Naive thymus-derived CD4-positive, alpha-beta T cell (primary cell): ENCODE measurements around the gene NDUFV3. TPM values are rescaled to one million over a fixed set of nuclear protein-coding genes. Genes with fewer than 3 reads are reported as not detected.

Source experiments
- ATAC-seq: fragments of 150-1000 bp; cut with Tn5 transposase; 2 replicates; pipeline ENCODE4 v1.10.0; 2021; ENCODE audit warnings: mild to moderate bottlenecking, moderate library complexity
- CTCF ChIA-PET: fragments of 350-600 bp; sonication (Branson Sonifier 250); formaldehyde crosslinking; loops from one replicate; lab custom pipeline; 2021; ENCODE audit warnings: antibody characterized with exemption; lab: Charles Lee
- POLR2A ChIA-PET: fragments of 350-600 bp; sonication (Branson Sonifier 250); formaldehyde crosslinking; loops from one replicate; lab custom pipeline; 2021; ENCODE audit warnings: antibody characterized with exemption, inconsistent platforms; lab: Charles Lee
- DNase-seq, 9 donors: peaks; one replicate each; pipeline versions ENCODE4 v3.0.0 to v3.0.0-alpha.2; 2020 to 2022; ENCODE audit warnings: mixed read lengths in 1 of 9
- H3K27ac ChIP-seq: one replicate; pipeline ENCODE4 v1.7.0; 2013; ENCODE audit warnings: mild to moderate bottlenecking, low read depth, low read length, moderate library complexity
- H3K27me3 ChIP-seq, 2 donors: one replicate each; pipeline ENCODE4 v1.7.0; 2013; ENCODE audit warnings: low read length in 2 of 2, mild to moderate bottlenecking in 2 of 2, moderate library complexity in 2 of 2; ENCODE audit not compliant: control insufficient read depth in 2 of 2, insufficient read depth in 2 of 2
- H3K36me3 ChIP-seq, 3 experiments: 1 replicate in 2 of 3; 2 replicates in 1 of 3; pipeline ENCODE4 v1.7.0; 2013; ENCODE audit warnings: low read length in 3 of 3, mild to moderate bottlenecking in 3 of 3, moderate library complexity in 1 of 3; ENCODE audit not compliant: insufficient read depth in 3 of 3, control insufficient read depth in 2 of 3
- H3K4me1 ChIP-seq, 2 donors: one replicate each; pipeline ENCODE4 v1.7.0; 2013; ENCODE audit warnings: low read length in 2 of 2, mild to moderate bottlenecking in 2 of 2, moderate library complexity in 1 of 2; ENCODE audit not compliant: control insufficient read depth in 2 of 2, insufficient read depth in 2 of 2
- H3K4me3 ChIP-seq: 2 replicates; pipeline ENCODE4 v1.7.0; 2013; ENCODE audit warnings: mild to moderate bottlenecking, low read length
- H3K9me3 ChIP-seq, 3 experiments: 1 replicate in 2 of 3; 2 replicates in 1 of 3; pipeline ENCODE4 v1.7.0; 2013; ENCODE audit warnings: low read length in 3 of 3; ENCODE audit not compliant: control insufficient read depth in 2 of 3
- H3K27ac Mint-ChIP-seq, 9 donors: one replicate each; pipeline ENCODE4 v1.8.0; 2020 to 2022; ENCODE audit warnings: mixed read lengths in 9 of 9, mild to moderate bottlenecking in 8 of 9, moderate library complexity in 5 of 9, inconsistent platforms in 2 of 9
- H3K27me3 Mint-ChIP-seq, 5 donors: one replicate each; pipeline ENCODE4 v1.8.0; 2021 to 2022; ENCODE audit warnings: mixed read lengths in 5 of 5, mild to moderate bottlenecking in 1 of 5
- H3K36me3 Mint-ChIP-seq, 5 donors: one replicate each; pipeline ENCODE4 v1.8.0; 2020 to 2022; ENCODE audit warnings: mixed read lengths in 5 of 5, mild to moderate bottlenecking in 3 of 5, inconsistent platforms in 1 of 5
- H3K4me1 Mint-ChIP-seq, 7 donors: one replicate each; pipeline ENCODE4 v1.8.0; 2020 to 2022; ENCODE audit warnings: mixed read lengths in 7 of 7, mild to moderate bottlenecking in 3 of 7, inconsistent platforms in 1 of 7
- H3K4me3 Mint-ChIP-seq, 10 donors: one replicate each; pipeline ENCODE4 v1.8.0; 2020 to 2022; ENCODE audit warnings: mild to moderate bottlenecking in 10 of 10, mixed read lengths in 10 of 10, moderate library complexity in 6 of 10, inconsistent platforms in 2 of 10
- H3K9me3 Mint-ChIP-seq, 11 donors: one replicate each; pipeline ENCODE4 v1.8.0; 2020 to 2022; ENCODE audit warnings: mixed read lengths in 11 of 11, mild to moderate bottlenecking in 4 of 11, inconsistent platforms in 1 of 11, moderate library complexity in 1 of 11
- intact Hi-C, 2 donors: fragments of 100-400 bp; cut with micrococcal nuclease; formaldehyde crosslinking; loops; one replicate each; pipeline ENCODE4 v1.15.1; 2023
- polyA plus RNA-seq, 2 donors: library from polyadenylated mRNA; unstranded; fragments of 300-500 nt; fragmentation: Illumina TruSeq; gene quantifications; one replicate each; pipeline ENCODE4 v1.2.3, GENCODE V29; 2021
- total RNA-seq, 6 experiments: library from RNA in 5 of 6; stranded (reverse) in 5 of 6; gene quantifications; 1 replicate in 5 of 6; 2 replicates in 1 of 6; pipeline ENCODE4 v1.2.3 and lab custom pipeline; 2021 to 2026

NDUFV3 gene
- total and polyA plus RNA-seq, 7 experiments from 2014 or later = 20.0 to 33.1 (median 28.4) TPM

GRCh38 chr21:42857216-42857615 lies 35.9 kb upstream of the NDUFV3 start:
- ATAC-seq = no peak
- POLR2A ChIA-PET = interaction anchor here (0.6 kb wide), 1 partner anchor 125 kb away, joined by 3 read pairs; no protein-coding TSS in a partner anchor

DNA sequence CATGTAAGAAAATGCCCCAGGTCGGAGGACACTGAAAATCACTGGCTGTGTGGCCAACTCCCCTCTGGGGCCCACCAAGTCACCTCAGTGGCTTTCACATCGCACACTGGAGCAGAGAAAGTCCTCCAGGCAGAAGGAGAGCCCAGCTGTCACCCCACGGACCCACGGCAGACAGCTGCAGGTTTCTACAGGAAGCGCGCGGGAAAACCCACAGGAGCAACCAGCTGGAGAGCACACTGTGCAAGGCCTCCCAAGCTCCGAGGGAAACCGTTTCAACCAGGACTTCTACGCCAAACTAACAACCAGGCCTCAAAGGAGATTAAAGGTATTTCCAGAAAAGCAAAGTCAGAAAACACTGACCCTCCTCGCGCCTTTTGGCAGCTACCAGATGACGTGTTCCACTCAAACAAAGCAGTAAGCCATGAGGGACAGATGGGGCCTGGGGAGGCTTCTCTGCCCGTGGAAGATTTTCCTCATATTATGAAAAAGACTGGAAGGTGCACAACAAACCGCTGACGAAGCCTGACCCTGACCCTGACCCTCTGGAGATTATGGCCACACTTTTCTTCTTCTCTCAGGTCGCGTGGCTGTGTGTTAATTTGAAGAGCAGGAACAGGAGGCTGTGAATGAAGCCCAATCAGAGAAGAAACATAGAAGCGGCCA lies 34.8 kb upstream of the NDUFV3 start:
- Histone ChIP-seq H3K4me3 (no peak overlapping the region), H3K27me3 (no peaks in the 10 kb centered on the region), H3K4me1 (no peaks in the 10 kb centered on the region), H3K9me3 (no peaks in the 10 kb centered on the region), H3K27ac (no peak overlapping the region), H3K36me3 (peaks cover 0 to 96% (median 32%) of the 10 kb centered on the region in 3 experiments)
- ATAC-seq (no peak), DNase-seq (no peak)
- Mint-ChIP-seq H3K27me3 (no peaks in the 10 kb centered on the region), H3K27ac (peak overlapping the region in 3 of 9 donors; percentile 46 to 72 (median 51)), H3K36me3 (peaks cover 11 to 47% (median 19%) of the 10 kb centered on the region in 5 donors), H3K4me1 (peaks cover 0 to 17% (median 4%) of the 10 kb centered on the region in 7 donors), H3K9me3 (no peaks in the 10 kb centered on the region), H3K4me3 (no peak overlapping the region)
- intact Hi-C loops = no loop called here
- ChIA-PET POLR2A (no interaction called here), CTCF (interaction anchor here (0.6 kb wide), 1 partner anchor 70 kb away, joined by 5 read pairs; no protein-coding TSS in a partner anchor)

More at GRCh38 chr21:42857216-42857615, 35.9 kb upstream of the NDUFV3 start:
- H3K27me3 Mint-ChIP-seq = no peaks in the 10 kb centered on the region
- no peak for DNase-seq
- no peak overlapping the region for H3K4me3 ChIP-seq
- peaks cover 7 to 48% (median 17%) of the 10 kb centered on the region in 5 donors for H3K36me3 Mint-ChIP-seq
- H3K27ac ChIP-seq = no peak overlapping the region
- peaks cover 0 to 17% (median 4%) of the 10 kb centered on the region in 7 donors for H3K4me1 Mint-ChIP-seq
- H3K4me1 ChIP-seq = no peaks in the 10 kb centered on the region
- peaks cover 0 to 95% (median 26%) of the 10 kb centered on the region in 3 experiments for H3K36me3 ChIP-seq
- no peaks in the 10 kb centered on the region for H3K9me3 ChIP-seq
- CTCF ChIA-PET = no interaction called here
- H3K9me3 Mint-ChIP-seq = no peaks in the 10 kb centered on the region
- H3K27me3 ChIP-seq = no peaks in the 10 kb centered on the region
- intact Hi-C loops = no loop called here
- H3K4me3 Mint-ChIP-seq = no peak overlapping the region
- peak overlapping the region in 2 of 9 donors; percentile 4 to 24 for H3K27ac Mint-ChIP-seq

GRCh38 chr21:42858957-42859890 lies 33.9 kb upstream of the NDUFV3 start:
- no peak for ATAC-seq
- Histone ChIP-seq H3K4me3 (no peak overlapping the region), H3K36me3 (peaks cover 0 to 93% (median 28%) of the 10 kb centered on the region in 3 experiments), H3K4me1 (no peaks in the 10 kb centered on the region), H3K27ac (no peak overlapping the region), H3K9me3 (no peaks in the 10 kb centered on the region), H3K27me3 (no peaks in the 10 kb centered on the region)
- Mint-ChIP-seq H3K4me1 (peaks cover 0 to 17% (median 8%) of the 10 kb centered on the region in 7 donors), H3K9me3 (no peaks in the 10 kb centered on the region), H3K27ac (peak overlapping the region in 2 of 9 donors; percentile 46 to 51), H3K4me3 (no peak overlapping the region), H3K36me3 (peaks cover 14 to 46% (median 19%) of the 10 kb centered on the region in 5 donors), H3K27me3 (no peaks in the 10 kb centered on the region)
- POLR2A ChIA-PET = no interaction called here
- no peak for DNase-seq
- CTCF ChIA-PET = interaction anchor here (0.6 kb wide), 1 partner anchor 71 kb away, joined by 5 read pairs; no protein-coding TSS in a partner anchor
- intact Hi-C loops = no loop called here

DNA sequence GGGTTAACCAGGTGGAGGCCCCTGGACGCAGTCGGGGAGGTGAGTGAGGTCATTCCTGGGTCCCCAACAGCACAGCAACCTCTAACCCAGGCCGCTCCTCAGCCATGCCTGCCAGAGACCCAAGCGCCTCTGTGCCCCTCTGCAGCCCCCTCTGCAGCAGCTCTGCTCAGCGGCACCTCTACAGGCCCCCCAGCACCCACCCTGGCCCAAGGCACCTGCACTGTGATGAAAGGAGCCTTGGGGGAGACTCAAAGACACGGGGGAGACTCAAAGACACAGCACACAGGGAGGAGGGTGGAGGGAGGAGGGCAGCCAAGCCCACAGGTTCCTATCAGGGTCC lies 33.2 kb upstream of the NDUFV3 start:
- Mint-ChIP-seq H3K4me3 (no peak overlapping the region), H3K4me1 (peaks cover 3 to 23% (median 6%) of the 10 kb centered on the region in 7 donors), H3K36me3 (peaks cover 14 to 46% (median 17%) of the 10 kb centered on the region in 5 donors), H3K27me3 (no peaks in the 10 kb centered on the region), H3K27ac (no peak overlapping the region), H3K9me3 (no peaks in the 10 kb centered on the region)
- CTCF ChIA-PET = no interaction called here
- no peak overlapping the region for H3K4me3 ChIP-seq
- H3K27me3 ChIP-seq = no peaks in the 10 kb centered on the region
- POLR2A ChIA-PET = no interaction called here
- intact Hi-C loops = no loop called here
- DNase-seq (no peak), ATAC-seq (no peak)
- H3K9me3 ChIP-seq = no peaks in the 10 kb centered on the region
- H3K4me1 ChIP-seq = no peaks in the 10 kb centered on the region
- no peak overlapping the region for H3K27ac ChIP-seq
- peaks cover 0 to 93% (median 28%) of the 10 kb centered on the region in 3 experiments for H3K36me3 ChIP-seq

DNA sequence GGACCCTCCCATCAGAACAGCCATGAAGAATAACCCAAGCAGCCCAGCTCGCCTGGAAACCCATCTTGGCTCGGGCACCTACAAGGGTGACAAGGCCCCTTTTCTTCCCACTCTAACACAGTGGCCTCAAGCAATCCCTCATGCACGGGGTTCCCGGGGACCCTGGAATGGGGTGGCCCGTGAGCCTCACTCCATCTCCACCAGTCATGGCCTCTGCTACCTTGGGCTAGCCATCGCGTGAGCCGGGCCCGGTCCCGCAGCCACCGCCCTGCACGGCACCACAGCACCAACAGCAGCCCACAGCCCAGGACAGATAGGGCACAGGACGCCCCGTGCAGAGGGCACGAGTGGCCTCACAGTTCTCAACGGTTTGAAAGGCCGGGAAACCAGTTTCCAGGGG lies 32.8 kb upstream of the NDUFV3 start:
- DNase-seq = no peak
- peaks cover 0 to 93% (median 24%) of the 10 kb centered on the region in 3 experiments for H3K36me3 ChIP-seq
- H3K4me3 ChIP-seq = no peak overlapping the region
- ATAC-seq = no peak
- H3K9me3 ChIP-seq = no peaks in the 10 kb centered on the region
- Mint-ChIP-seq H3K36me3 (peaks cover 13 to 46% (median 17%) of the 10 kb centered on the region in 5 donors), H3K9me3 (no peaks in the 10 kb centered on the region), H3K27me3 (no peaks in the 10 kb centered on the region), H3K27ac (no peak overlapping the region), H3K4me3 (no peak overlapping the region), H3K4me1 (peaks cover 3 to 25% (median 6%) of the 10 kb centered on the region in 7 donors)
- H3K4me1 ChIP-seq = no peaks in the 10 kb centered on the region
- no peaks in the 10 kb centered on the region for H3K27me3 ChIP-seq
- H3K27ac ChIP-seq = no peak overlapping the region
- POLR2A ChIA-PET = no interaction called here
- intact Hi-C loops = no loop called here
- CTCF ChIA-PET = no interaction called here

GRCh38 chr21:42861311-42861847 lies 31.7 kb upstream of the NDUFV3 start:
- CTCF ChIA-PET = no interaction called here
- peaks cover 0 to 89% (median 14%) of the 10 kb centered on the region in 3 experiments for H3K36me3 ChIP-seq
- H3K4me3 Mint-ChIP-seq = no peak overlapping the region
- H3K27ac ChIP-seq = no peak overlapping the region
- no peaks in the 10 kb centered on the region for H3K4me1 ChIP-seq
- DNase-seq (no peak), ATAC-seq (no peak)
- no peaks in the 10 kb centered on the region for H3K9me3 Mint-ChIP-seq
- intact Hi-C loops = no loop called here
- no peak overlapping the region for H3K4me3 ChIP-seq
- no peaks in the 10 kb centered on the region for H3K27me3 Mint-ChIP-seq
- H3K27me3 ChIP-seq = no peaks in the 10 kb centered on the region
- H3K4me1 Mint-ChIP-seq = peaks cover 6 to 30% (median 13%) of the 10 kb centered on the region in 7 donors
- no peaks in the 10 kb centered on the region for H3K9me3 ChIP-seq
- peaks cover 9 to 40% (median 21%) of the 10 kb centered on the region in 5 donors for H3K36me3 Mint-ChIP-seq
- POLR2A ChIA-PET = interaction anchor here (0.6 kb wide), 2 partner anchors 307 to 561 kb away, joined by 3 read pairs; no protein-coding TSS in a partner anchor
- peak overlapping the region in 1 of 9 donors; percentile 23 for H3K27ac Mint-ChIP-seq
